A673 (cell line): ENCODE results near the gene F11. TPM values are rescaled to one million over a fixed set of nuclear protein-coding genes. Genes with fewer than 3 reads are reported as not detected.

Source experiments
- BruUV-seq: library from RNA; stranded (reverse); fragments of 400-500 nt; replicated peaks from 2 replicates; lab custom pipeline; 2021; lab: Mats Ljungman, UMichigan
- CTCF ChIA-PET: fragments of 300-600 bp; sonication (Branson Sonifier 250); formaldehyde crosslinking; loops from one replicate; lab custom pipeline; 2022; ENCODE audit warnings: antibody characterized with exemption; lab: Charles Lee
- POLR2A ChIA-PET: fragments of 300-600 bp; sonication (Branson Sonifier 250); formaldehyde crosslinking; loops from one replicate; lab custom pipeline; 2022; ENCODE audit warnings: antibody characterized with exemption; ENCODE audit not compliant: low non-redundant PET; lab: Charles Lee
- DNase-seq: peaks from one replicate; pipeline ENCODE4 v3.0.0-alpha.2; 2015; ENCODE audit warnings: low spot score
- H3K27ac ChIP-seq: fragments of 200-600 bp; sonication (generic); 2 replicates; pipeline ENCODE4 v1.5.1; 2016; ENCODE audit warnings: mixed run types, low read depth, mild to moderate bottlenecking, mixed read lengths, antibody characterized with exemption, low read length; ENCODE audit not compliant: poor library complexity, severe bottlenecking
- H3K27me3 ChIP-seq: fragments of 200-600 bp; sonication (generic); replicated peaks from 2 replicates; pipeline ENCODE4 v1.6.1; 2017; ENCODE audit warnings: mixed run types, low read depth, mild to moderate bottlenecking, mixed read lengths, antibody characterized with exemption, low read length; ENCODE audit not compliant: insufficient read depth, poor library complexity
- H3K36me3 ChIP-seq: fragments of 200-600 bp; sonication (generic); 2 replicates; pipeline ENCODE4 v1.6.1; 2016; ENCODE audit warnings: mixed run types, mild to moderate bottlenecking, mixed read lengths, antibody characterized with exemption, low read length; ENCODE audit not compliant: insufficient read depth, poor library complexity, severe bottlenecking
- H3K4me1 ChIP-seq: fragments of 200-600 bp; sonication (generic); 2 replicates; pipeline ENCODE4 v1.6.1; 2017; ENCODE audit warnings: mixed run types, mild to moderate bottlenecking, mixed read lengths, antibody characterized with exemption, low read length; ENCODE audit not compliant: insufficient read depth, poor library complexity, severe bottlenecking
- H3K4me3 ChIP-seq: fragments of 200-600 bp; sonication (generic); 2 replicates; pipeline ENCODE4 v1.5.1; 2016; ENCODE audit warnings: low read depth, mixed run types, mild to moderate bottlenecking, mixed read lengths, low read length; ENCODE audit not compliant: poor library complexity, severe bottlenecking
- H3K9me3 ChIP-seq: fragments of 200-600 bp; sonication (generic); 2 replicates; pipeline ENCODE4 v1.6.1; 2016; ENCODE audit warnings: mixed run types, low read depth, mild to moderate bottlenecking, mixed read lengths, antibody characterized with exemption, low read length; ENCODE audit not compliant: poor library complexity, severe bottlenecking
- CTCF ChIP-seq: fragments of 300-800, 200-600 bp; sonication (generic); conservative IDR thresholded peaks from 2 replicates; pipeline ENCODE4 v1.5.1; 2017; ENCODE audit warnings: low read depth, mild to moderate bottlenecking, antibody characterized with exemption, low read length, moderate library complexity, mixed read lengths
- EZH2 ChIP-seq: fragments of 200-600 bp; sonication (generic); IDR thresholded peaks from 2 replicates; pipeline ENCODE4 v1.6.1; 2017; ENCODE audit warnings: borderline replicate concordance, low read depth, mild to moderate bottlenecking, mixed read lengths, antibody characterized with exemption, low read length; ENCODE audit not compliant: poor library complexity, severe bottlenecking
- intact Hi-C: fragments of 100-400 bp; cut with micrococcal nuclease; formaldehyde crosslinking; loops from one replicate; pipeline ENCODE4 v1.10.0; 2022; ENCODE audit not compliant: unreplicated experiment
- total RNA-seq: library from RNA; stranded (reverse); gene quantifications from 2 replicates; pipeline ENCODE4 v1.2.3, GENCODE V29; 2021

Gene F11
- total RNA-seq, 1 experiment from 2014 or later = 0.24 TPM

GRCh38 chr4:186326391-186326790, 60.4 kb downstream of the F11 start:
- Histone ChIP-seq H3K9me3 (no peaks in the 10 kb centered on the region), H3K4me1 (no peaks in the 10 kb centered on the region), H3K27ac (no peak overlapping the region), H3K4me3 (no peak overlapping the region), H3K27me3 (no peaks in the 10 kb centered on the region), H3K36me3 (no peaks in the 10 kb centered on the region)
- TF ChIP-seq EZH2 = no peak
- TF ChIP-seq CTCF = no peak
- CTCF ChIA-PET = no interaction called here
- POLR2A ChIA-PET = interaction anchor here (0.6 kb wide), 1 partner anchor 144 kb away, joined by 6 read pairs; no protein-coding TSS in a partner anchor
- intact Hi-C loops = no loop called here
- DNase-seq = peak; percentile 8
- no TSS peak for BruUV-seq

GRCh38 chr4:186329372-186329771, 63.4 kb downstream of the F11 start:
- H3K27ac ChIP-seq = no peak overlapping the region
- no peaks in the 10 kb centered on the region for H3K36me3 ChIP-seq
- CTCF ChIA-PET = no interaction called here
- no peaks in the 10 kb centered on the region for H3K4me1 ChIP-seq
- H3K4me3 ChIP-seq = no peak overlapping the region
- intact Hi-C loops = no loop called here
- no peaks in the 10 kb centered on the region for H3K27me3 ChIP-seq
- BruUV-seq = no TSS peak
- POLR2A ChIA-PET = no interaction called here
- H3K9me3 ChIP-seq = peaks cover 4% of the 10 kb centered on the region
- DNase-seq = no peak
- no peak for TF ChIP-seq CTCF

DNA sequence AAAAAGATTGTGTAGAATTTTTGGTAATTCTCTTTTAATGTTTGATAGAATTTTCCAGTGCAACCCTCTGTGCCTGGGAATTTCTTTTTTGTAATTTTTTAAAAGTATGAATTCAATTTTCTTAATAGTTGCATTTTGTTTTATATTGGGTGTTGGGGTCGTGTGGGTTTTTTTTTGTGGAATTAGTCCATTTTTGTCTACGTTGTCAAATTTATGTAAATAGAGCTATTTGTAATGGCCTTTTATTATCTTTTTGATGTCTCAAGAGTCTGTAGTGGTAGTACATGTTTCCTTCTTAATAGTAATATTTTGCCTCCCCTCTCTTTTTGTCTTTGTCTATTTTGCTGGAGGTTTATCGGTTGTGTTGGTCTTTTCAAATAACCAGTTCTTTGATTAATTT, 64.4 kb downstream of the F11 start:
- intact Hi-C loops = no loop called here
- DNase-seq = no peak
- no TSS peak for BruUV-seq
- ChIA-PET POLR2A (no interaction called here), CTCF (no interaction called here)
- Histone ChIP-seq H3K9me3 (peaks cover 4% of the 10 kb centered on the region), H3K36me3 (no peaks in the 10 kb centered on the region), H3K27ac (no peak overlapping the region), H3K27me3 (no peaks in the 10 kb centered on the region), H3K4me3 (no peak overlapping the region), H3K4me1 (no peaks in the 10 kb centered on the region)
- TF ChIP-seq EZH2 (no peak), CTCF (no peak)
